Measurements from ENCODE around the gene PGM3. TPM values are rescaled to one million over a fixed set of nuclear protein-coding genes. Genes with fewer than 3 reads are reported as not detected.

PGM3 gene
- total RNA-seq (2014; rRNA removed; shearing (Covaris generic)) = 36.9 and 47.4 TPM in 2 replicates

GRCh38 chr6:83192871-83193746, at the start of gene PGM3, which contains the start of gene RWDD2A:
PGM3 (minus strand) TSS chr6:83193265; CDS start chr6:83191012, 2,253 bp downstream.
RWDD2A (plus strand) TSS chr6:83193357; CDS start chr6:83194452, 1,095 bp downstream.
- DNase-seq = peak; percentile 95
- H3K36me3 ChIP-seq (replicated peaks; ENCODE audit: control insufficient read depth, insufficient read depth, low read length) = peaks cover 13% of the 10 kb centered on the region
- peak within 1 kb of the TSS; percentile 81 for H3K4me3 ChIP-seq (ENCODE audit: insufficient read depth, low read depth, low read length)
- H3K27me3 ChIP-seq (ENCODE audit: control insufficient read depth, insufficient read depth, low read length) = no peaks in the 10 kb centered on the region

- no peak for DNase-seq
- Histone ChIP-seq H3K27me3 (ENCODE audit: control insufficient read depth, insufficient read depth, low read length) (no peaks in the 10 kb centered on the region), H3K4me3 (ENCODE audit: insufficient read depth, low read depth, low read length) (no peak overlapping the region), H3K36me3 (replicated peaks; ENCODE audit: control insufficient read depth, insufficient read depth, low read length) (no peaks in the 10 kb centered on the region)
These were observed 38.1 kb upstream of the PGM3 start for GRCh38 chr6:83231146-83231545.

DNA sequence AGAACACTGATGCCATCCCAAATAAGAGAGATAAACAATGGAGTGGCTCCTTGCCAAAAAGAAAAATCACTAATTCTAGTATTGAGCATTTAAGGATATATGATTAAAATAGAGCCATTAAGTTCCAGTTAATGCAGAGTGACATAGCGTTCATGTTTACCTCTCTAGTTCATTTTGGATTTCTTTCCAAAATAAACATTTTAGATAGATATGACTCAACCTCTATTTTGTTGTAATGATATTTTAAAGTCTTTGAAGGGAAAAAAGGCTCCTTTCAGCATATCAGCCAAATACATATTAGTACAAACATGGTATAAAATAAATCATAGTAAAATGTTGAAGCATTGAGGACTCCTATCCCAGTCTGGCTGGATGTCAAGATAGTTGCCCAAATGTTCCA, 33.5 kb upstream of the PGM3 start:
- no peak overlapping the region for H3K4me3 ChIP-seq (ENCODE audit: insufficient read depth, low read depth, low read length)
- H3K27me3 ChIP-seq (ENCODE audit: control insufficient read depth, insufficient read depth, low read length) = no peaks in the 10 kb centered on the region
- H3K36me3 ChIP-seq (replicated peaks; ENCODE audit: control insufficient read depth, insufficient read depth, low read length) = no peaks in the 10 kb centered on the region
- DNase-seq = no peak

GRCh38 chr6:83221889-83222479, 28.9 kb upstream of the PGM3 start:
- H3K27me3 ChIP-seq (ENCODE audit: control insufficient read depth, insufficient read depth, low read length) = no peaks in the 10 kb centered on the region
- no peaks in the 10 kb centered on the region for H3K36me3 ChIP-seq (replicated peaks; ENCODE audit: control insufficient read depth, insufficient read depth, low read length)
- DNase-seq = no peak
- H3K4me3 ChIP-seq (ENCODE audit: insufficient read depth, low read depth, low read length) = no peak overlapping the region

DNA sequence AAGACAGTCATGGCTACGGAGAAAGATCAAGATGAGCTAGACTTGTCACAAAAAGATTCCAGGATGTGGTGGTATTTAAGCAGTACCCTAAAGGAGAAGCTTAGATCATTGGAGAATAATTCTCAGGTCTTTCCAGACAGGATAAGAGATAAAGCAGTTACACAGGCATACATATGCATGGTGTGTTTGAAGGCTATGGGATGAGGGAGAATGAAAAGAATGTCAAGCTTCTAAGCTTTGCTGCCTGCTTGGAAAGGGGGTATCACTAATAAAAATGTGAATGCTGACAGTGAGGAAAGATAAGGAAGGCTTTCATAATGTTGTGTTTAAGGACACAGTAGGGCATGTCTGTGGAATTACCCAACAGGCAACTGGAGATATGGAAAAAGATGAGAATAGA, 28.2 kb upstream of the PGM3 start:
- H3K27me3 ChIP-seq (ENCODE audit: control insufficient read depth, insufficient read depth, low read length) = no peaks in the 10 kb centered on the region
- no peaks in the 10 kb centered on the region for H3K36me3 ChIP-seq (replicated peaks; ENCODE audit: control insufficient read depth, insufficient read depth, low read length)
- H3K4me3 ChIP-seq (ENCODE audit: insufficient read depth, low read depth, low read length) = no peak overlapping the region
- no peak for DNase-seq

- Histone ChIP-seq H3K27me3 (ENCODE audit: control insufficient read depth, insufficient read depth, low read length) (no peaks in the 10 kb centered on the region), H3K4me3 (ENCODE audit: insufficient read depth, low read depth, low read length) (no peak overlapping the region), H3K36me3 (replicated peaks; ENCODE audit: control insufficient read depth, insufficient read depth, low read length) (no peaks in the 10 kb centered on the region)
- DNase-seq = no peak
These were observed 27.1 kb upstream of the PGM3 start for GRCh38 chr6:83220121-83220520.

DNA sequence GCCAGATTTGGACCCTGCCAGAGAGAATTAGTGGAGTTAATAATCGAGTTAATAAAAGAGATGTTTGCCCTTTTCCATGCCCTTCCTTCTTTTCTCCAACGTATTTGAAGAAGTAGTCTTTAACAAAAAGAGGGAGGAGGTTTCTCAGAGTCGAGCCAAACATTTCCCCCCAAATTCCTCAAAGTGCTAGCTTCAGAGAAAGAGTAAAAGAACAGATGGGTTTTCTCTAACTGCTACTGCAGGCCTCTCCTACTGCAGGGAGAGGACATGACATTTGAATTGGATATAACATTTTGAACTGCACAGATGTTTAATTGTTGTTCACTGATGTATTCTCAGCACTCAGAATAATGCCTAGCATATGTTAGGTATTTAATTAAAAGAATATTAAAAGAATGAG, 25.6 kb upstream of the PGM3 start:
- Histone ChIP-seq H3K27me3 (ENCODE audit: control insufficient read depth, insufficient read depth, low read length) (no peaks in the 10 kb centered on the region), H3K4me3 (ENCODE audit: insufficient read depth, low read depth, low read length) (no peak overlapping the region), H3K36me3 (replicated peaks; ENCODE audit: control insufficient read depth, insufficient read depth, low read length) (no peaks in the 10 kb centered on the region)
- DNase-seq = no peak

- Histone ChIP-seq H3K27me3 (ENCODE audit: control insufficient read depth, insufficient read depth, low read length) (no peaks in the 10 kb centered on the region), H3K36me3 (replicated peaks; ENCODE audit: control insufficient read depth, insufficient read depth, low read length) (no peaks in the 10 kb centered on the region), H3K4me3 (ENCODE audit: insufficient read depth, low read depth, low read length) (no peak overlapping the region)
- DNase-seq = no peak
These were observed 23.7 kb upstream of the PGM3 start for GRCh38 chr6:83216806-83217205.

GRCh38 chr6:83215131-83216047, 22.3 kb upstream of the PGM3 start:
- no peak for DNase-seq
- no peaks in the 10 kb centered on the region for H3K36me3 ChIP-seq (replicated peaks; ENCODE audit: control insufficient read depth, insufficient read depth, low read length)
- no peaks in the 10 kb centered on the region for H3K27me3 ChIP-seq (ENCODE audit: control insufficient read depth, insufficient read depth, low read length)

GRCh38 chr6:83202031-83202430, 9.0 kb upstream of the PGM3 start:
- H3K27me3 ChIP-seq (ENCODE audit: control insufficient read depth, insufficient read depth, low read length) = no peaks in the 10 kb centered on the region
- no peak overlapping the region for H3K4me3 ChIP-seq (ENCODE audit: insufficient read depth, low read depth, low read length)
- H3K36me3 ChIP-seq (replicated peaks; ENCODE audit: control insufficient read depth, insufficient read depth, low read length) = no peaks in the 10 kb centered on the region
- no peak for DNase-seq

More at GRCh38 chr6:83215131-83216047, 22.3 kb upstream of the PGM3 start:
- H3K4me3 ChIP-seq (ENCODE audit: insufficient read depth, low read depth, low read length) = no peak overlapping the region

DNA sequence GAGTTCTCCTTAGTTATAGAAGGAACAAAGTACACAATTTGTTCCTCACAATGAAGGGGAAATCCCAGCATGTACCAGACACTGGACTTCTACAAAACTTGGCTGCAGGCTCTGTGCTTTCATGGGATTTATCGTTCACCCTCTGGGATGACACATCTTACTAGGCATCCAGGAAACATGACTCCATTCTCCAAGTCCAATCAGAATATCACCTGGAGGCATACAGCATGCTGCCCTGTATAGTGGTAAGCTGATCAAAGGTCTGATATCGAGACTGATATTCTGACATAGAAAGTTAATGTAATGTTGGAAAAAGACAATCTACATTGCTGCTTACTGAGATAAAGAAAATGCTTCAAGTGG, 6.8 kb upstream of the PGM3 start:
- Histone ChIP-seq H3K27me3 (ENCODE audit: control insufficient read depth, insufficient read depth, low read length) (no peaks in the 10 kb centered on the region), H3K36me3 (replicated peaks; ENCODE audit: control insufficient read depth, insufficient read depth, low read length) (peaks cover 4% of the 10 kb centered on the region; the same call in 1 of the 2 replicates), H3K4me3 (ENCODE audit: insufficient read depth, low read depth, low read length) (no peak overlapping the region)
- no peak for DNase-seq

DNA sequence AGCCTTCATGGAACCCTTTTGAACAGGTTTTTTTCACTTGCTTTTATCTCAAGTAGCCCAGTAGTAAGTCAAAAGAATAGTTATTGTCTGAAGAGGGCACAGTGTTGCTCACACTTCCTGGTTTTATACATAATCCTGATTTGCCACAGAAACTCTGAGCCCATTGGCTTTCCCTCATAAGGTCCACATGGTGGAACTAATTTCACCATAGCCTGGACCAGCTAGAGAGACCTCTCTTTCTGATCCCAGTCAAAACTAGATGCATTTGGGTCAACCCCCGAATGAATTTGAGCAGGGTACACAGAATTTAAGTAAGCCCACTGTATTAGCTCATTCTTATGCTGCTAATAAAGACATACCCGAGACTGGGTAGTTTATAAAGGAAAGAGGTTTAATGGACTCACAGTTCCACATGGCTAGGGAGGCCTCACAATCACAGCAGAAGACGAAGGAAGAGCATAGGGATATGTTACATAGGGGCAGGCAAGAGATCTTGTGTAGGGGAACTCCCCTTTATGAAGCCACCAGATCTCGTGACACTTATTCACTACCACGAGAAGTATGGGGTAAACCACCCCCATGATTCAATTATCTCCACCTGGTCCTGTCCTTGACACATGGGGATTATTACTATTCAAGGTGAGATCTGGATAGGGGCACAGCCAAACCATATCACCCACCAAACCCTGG, 6.3 kb upstream of the PGM3 start:
- Histone ChIP-seq H3K4me3 (ENCODE audit: insufficient read depth, low read depth, low read length) (no peak overlapping the region), H3K36me3 (replicated peaks; ENCODE audit: control insufficient read depth, insufficient read depth, low read length) (peaks cover 4% of the 10 kb centered on the region; the same call in 1 of the 2 replicates), H3K27me3 (ENCODE audit: control insufficient read depth, insufficient read depth, low read length) (no peaks in the 10 kb centered on the region)
- DNase-seq = no peak

GRCh38 chr6:83198486-83199172, 5.6 kb upstream of the PGM3 start:
- Histone ChIP-seq H3K4me3 (ENCODE audit: insufficient read depth, low read depth, low read length) (no peak overlapping the region), H3K27me3 (ENCODE audit: control insufficient read depth, insufficient read depth, low read length) (no peaks in the 10 kb centered on the region), H3K36me3 (replicated peaks; ENCODE audit: control insufficient read depth, insufficient read depth, low read length) (peaks cover 4% of the 10 kb centered on the region; the same call in 1 of the 2 replicates)
- DNase-seq = no peak

Measured in H7 (cell line).